HL-60/S4 treated with phorbol 12-myristate 13-acetate at 8.2 ng/mL for 4 days and 3 days (cell line): ENCODE data around the gene BBS12.
"Not testable (repeated sequence)": the region's sequence is repeated elsewhere in the genome, so short reads cannot be mapped to it uniquely, and the experiment has no call there.

Source experiments
- in situ Hi-C: fragments of 300-500 bp; cut with MboI; formaldehyde crosslinking; loops from 2 replicates; pipeline ENCODE4 v1.15.0; 2022; ENCODE audit warnings: low sequenced_read_pairs

The BBS12 gene

GRCh38 chr4:122764071-122764820 lies 31.7 kb downstream of the BBS12 start:
- in situ Hi-C loops: no loop called here

- in situ Hi-C loops: no loop called here
These were observed 32.3 kb downstream of the BBS12 start for GRCh38 chr4:122764821-122765215.

DNA sequence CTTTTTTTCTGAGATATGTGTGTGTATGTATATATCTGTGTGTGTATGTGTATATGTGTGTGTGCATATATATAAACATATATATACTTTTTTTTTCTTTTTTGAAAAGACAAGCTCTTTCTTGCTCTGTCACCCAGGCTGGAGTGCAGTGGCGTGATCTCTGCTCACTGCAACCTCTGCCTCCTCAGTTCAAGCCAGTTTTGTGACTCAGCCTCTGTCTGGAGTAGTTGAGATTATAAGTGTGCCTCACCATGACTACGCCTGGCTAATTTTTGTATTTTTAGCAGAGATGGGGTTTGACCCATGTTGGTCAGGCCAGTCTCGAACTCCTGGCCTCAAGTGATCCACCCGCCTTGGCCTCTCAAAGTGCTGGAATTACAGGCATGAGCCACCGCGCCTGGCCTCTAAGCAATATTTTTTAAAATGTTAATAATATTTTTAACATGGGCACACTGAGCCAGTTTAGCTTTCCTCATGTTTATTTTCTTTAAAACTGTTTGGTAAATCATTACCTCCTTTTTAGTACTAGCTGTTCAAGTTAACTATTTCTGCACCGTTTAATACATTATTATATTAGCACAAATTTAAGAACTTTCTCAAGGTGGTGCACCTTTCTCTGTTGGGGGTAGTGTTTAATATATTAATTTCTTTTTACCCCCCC lies 33.3 kb downstream of the BBS12 start:
- in situ Hi-C loops: no loop called here

- in situ Hi-C loops: no loop called here
These were observed 33.8 kb downstream of the BBS12 start for GRCh38 chr4:122766353-122766705.

DNA sequence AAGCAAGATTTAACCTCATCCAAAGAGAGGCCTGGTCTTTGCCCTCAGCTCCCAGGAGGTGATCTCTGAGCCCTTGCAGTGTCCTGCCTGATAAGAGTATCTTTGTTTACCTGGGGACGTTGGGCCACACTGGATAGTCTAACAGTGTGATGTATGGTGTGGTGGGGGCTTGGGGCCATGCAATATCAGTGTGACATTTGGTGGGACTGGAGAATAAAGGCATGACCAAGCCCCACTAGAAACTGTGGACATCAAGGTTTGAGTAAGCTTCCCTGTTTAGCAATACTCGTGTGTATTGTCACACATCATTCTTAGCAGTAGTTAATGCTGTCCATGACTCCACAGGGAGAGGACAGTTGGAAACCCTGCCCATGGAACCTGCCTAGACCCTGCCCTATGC lies 34.4 kb downstream of the BBS12 start:
- in situ Hi-C loops: no loop called here

- in situ Hi-C loops: no loop called here
These were observed 39.2 kb downstream of the BBS12 start for GRCh38 chr4:122771724-122772123.

- in situ Hi-C loops: no loop called here
These were observed 39.8 kb downstream of the BBS12 start for GRCh38 chr4:122772311-122772710.

- in situ Hi-C loops: no loop called here
These were observed 40.5 kb downstream of the BBS12 start for GRCh38 chr4:122772986-122773385.

DNA sequence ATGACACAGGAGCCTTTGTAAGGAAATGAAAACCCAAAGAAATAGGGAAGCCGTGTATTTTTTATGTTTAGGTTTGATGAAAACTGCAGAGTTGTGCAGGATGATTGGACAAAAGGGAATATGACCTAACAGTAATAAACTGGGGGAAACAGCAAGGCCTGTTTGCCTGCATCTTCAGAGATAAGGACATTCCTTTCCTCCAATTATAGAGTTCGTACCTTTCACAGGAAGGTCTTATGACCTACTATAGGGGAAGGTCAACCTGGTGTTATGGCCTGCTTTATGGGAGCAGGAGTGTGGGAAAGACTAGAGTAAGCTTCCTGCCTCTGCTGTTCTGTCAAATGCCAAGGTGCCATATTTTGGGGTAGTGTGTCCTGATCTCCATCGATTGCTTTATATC lies 42.5 kb downstream of the BBS12 start:
- in situ Hi-C loops: no loop called here

DNA sequence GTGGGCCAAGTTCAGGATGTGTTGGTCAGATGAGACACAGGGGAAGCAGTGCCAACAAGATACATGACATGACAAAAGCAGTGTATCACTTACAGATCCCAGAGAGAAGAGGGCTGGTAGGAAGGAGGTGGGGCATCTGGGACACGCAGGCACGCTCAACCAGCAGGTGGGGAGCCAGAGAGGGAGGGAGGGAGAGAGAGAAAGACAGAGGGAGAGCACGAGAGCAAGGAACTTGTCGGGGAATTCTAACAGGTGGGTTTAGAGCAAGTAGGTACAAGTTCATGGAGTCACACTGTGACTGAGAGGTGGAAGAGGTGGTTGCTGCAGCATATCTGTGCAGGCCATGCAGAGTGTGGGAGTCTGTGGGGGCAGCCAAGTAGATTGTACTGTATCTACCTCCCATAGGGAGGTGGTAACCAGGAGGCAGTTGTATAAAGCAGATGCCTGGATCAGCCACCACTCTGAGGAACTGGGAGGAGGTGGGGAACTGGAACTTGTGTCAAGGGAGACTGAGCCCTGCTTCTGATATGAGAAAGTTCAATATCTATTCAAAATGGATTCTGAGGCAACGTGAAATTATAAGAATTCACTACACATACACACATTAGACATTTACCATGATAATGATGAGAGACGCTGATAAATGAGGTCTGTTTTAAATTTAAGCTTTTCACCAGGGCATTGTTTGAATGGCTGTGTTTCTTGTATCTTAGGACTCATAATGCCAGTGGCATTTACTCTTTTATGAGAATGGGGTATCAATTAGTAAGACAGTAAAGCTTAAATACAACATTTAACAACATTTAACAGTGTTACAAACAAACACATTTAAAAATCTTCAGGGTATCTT lies 43.7 kb downstream of the BBS12 start:
- in situ Hi-C loops: no loop called here

DNA sequence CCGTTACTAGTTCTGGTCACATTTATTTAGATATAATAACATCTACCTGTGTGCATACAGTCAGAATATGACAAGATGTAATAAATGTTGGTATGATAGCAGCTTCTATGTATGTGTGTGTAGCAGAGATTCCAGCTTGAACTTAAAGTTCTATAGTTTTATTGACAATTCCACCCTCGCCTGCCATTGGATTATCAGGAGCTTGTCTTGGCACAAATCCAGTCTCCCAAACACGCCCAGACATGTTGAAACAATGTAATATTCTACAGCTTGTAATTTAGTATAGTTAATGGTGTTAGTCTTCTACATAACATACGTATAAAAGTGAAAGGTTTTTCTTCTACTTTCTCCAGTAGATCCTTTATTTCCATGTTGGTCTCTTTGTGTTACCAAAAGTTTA lies 44.4 kb downstream of the BBS12 start:
- in situ Hi-C loops: no loop called here

- in situ Hi-C loops: no loop called here
These were observed 45.6 kb downstream of the BBS12 start for GRCh38 chr4:122777846-122778673.

DNA sequence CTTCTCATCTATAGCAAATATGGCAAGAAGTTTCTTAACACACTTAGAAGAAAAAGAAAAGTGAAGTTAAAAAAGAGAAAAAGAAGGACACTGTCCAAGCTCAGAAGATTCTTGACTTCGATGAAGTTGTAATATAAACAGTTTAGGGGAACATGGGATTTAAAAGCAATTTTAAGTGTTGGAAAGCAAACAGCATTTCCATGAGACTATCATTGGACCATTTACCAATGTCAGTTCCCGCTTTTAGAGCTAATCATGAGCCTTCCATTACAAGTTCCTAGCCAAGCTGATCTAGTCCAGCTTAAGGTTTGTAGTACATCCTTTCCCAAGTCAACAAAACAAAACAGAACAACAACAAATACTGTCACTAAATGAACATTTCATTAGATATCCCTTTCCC lies 49.0 kb downstream of the BBS12 start:
- in situ Hi-C loops: no loop called here

DNA sequence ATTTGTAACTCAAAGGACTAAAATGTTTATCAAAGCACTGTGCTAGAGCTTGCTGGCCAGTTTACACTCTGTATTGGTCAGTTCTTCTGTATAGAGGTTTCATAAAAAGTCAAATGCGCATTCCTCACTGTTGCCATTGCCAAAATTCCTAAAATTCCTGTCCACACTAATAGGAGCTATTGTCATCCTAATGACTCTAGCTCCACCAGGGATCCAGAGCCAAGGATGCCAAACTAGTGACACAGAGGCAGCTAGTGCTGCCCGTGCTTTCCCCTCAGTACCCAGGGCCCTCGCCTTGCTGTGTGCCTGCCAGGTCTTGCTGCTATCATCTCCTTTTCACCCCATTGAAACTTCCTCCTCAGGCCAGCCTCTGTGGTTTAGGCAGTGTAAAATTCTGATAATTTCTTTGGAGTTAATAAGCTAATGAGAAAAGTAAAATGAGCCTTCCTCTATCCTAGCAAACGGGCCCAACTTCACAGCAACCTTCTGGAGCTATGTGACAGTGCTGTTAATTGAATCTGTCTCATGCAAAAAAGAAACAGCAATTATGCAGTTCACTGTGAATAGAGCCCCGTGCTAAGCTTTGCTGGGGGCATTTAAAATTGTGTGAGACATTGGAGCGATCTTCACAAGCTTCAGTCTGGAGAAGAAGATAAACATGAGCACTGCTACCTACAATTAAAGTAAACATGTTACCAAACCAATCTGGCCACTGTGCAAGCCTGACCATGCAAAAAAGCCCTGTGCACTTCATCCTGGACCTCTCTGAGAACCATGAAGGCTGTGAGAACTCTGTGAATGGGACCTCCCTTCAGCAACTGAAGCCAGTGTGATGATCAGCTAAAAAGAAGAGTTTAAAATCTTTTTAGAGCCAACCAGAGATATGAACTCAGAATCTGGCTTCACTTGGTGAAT lies 51.1 kb downstream of the BBS12 start:
- in situ Hi-C loops: no loop called here

DNA sequence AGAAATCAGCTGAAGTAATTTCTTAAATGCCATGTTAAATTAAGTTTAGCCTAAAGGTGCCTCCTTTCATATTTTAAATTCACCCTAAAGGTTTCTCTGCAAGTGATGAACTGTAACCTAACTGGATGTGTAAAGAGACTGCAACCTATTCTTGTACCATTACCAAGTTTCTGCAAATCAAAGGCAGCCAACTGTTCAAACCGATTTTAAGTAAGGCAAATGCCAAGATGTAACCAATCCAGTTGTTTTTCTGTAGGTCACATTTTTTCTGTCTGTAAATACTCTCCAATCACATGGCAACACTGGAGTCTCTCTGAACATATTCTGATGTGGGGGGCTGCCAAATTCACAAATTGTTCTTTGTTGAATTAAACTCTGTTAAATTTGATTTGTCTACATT lies 51.8 kb downstream of the BBS12 start:
- in situ Hi-C loops: no loop called here

- in situ Hi-C loops: no loop called here
These were observed 52.6 kb downstream of the BBS12 start for GRCh38 chr4:122785099-122785498.

- in situ Hi-C loops: not testable (repeated sequence)
These were observed 53.8 kb downstream of the BBS12 start for GRCh38 chr4:122786296-122786695.

GRCh38 chr4:122786920-122787319 lies 54.4 kb downstream of the BBS12 start:
- in situ Hi-C loops: not testable (repeated sequence)

GRCh38 chr4:122787940-122788339 lies 55.4 kb downstream of the BBS12 start:
- in situ Hi-C loops: no loop called here

DNA sequence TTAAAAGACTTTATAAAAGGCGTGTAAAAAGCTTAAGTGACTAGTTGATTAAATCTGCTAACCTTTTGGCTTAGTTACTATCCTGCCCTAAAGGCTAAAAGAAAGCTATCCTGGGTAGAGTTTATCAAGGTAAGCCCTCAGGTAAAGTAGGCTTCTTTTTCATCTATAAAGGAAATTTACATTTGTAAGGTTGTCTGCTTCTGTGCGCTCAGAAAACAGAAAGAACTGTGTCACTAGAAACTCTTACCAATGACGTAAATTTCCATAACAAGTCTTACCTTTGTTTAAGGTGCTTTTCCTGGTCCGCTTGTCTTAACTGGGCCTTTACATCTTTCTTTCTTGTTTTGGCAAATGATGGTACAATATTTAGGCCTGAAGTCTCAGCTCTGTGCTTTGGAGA lies 56.4 kb downstream of the BBS12 start:
- in situ Hi-C loops: no loop called here
